BE2C (cell line): ENCODE data around the gene DDX54.

ENCODE experiments used
- DNase-seq: peaks from one replicate; pipeline ENCODE4 v3.0.0-alpha.2; 2020
- H3K27me3 ChIP-seq: fragments of 250-450 bp; sonication (Bioruptor Pico); 2 replicates; pipeline ENCODE4 v1.5.1; 2020; ENCODE audit warnings: mild to moderate bottlenecking
- H3K36me3 ChIP-seq: fragments of 250-450 bp; sonication (Bioruptor Pico); 2 replicates; pipeline ENCODE4 v1.5.1; 2020; ENCODE audit warnings: mild to moderate bottlenecking
- H3K4me1 ChIP-seq: fragments of 250-450 bp; sonication (Bioruptor Pico); 2 replicates; pipeline ENCODE4 v1.5.1; 2020
- H3K4me3 ChIP-seq: 2 replicates; pipeline ENCODE4 v1.5.1; 2011; ENCODE audit warnings: low read depth, low read length
- H3K9me3 ChIP-seq: fragments of 250-450 bp; sonication (Bioruptor Pico); 2 replicates; pipeline ENCODE4 v1.5.1; 2020
- TF ChIP-seq, protein P1 (sequence below): IDR thresholded peaks from 2 replicates; pipeline ENCODE4 v1.5.1; 2012; ENCODE audit warnings: mild to moderate bottlenecking, low read depth, low read length

DDX54 gene

DNA sequence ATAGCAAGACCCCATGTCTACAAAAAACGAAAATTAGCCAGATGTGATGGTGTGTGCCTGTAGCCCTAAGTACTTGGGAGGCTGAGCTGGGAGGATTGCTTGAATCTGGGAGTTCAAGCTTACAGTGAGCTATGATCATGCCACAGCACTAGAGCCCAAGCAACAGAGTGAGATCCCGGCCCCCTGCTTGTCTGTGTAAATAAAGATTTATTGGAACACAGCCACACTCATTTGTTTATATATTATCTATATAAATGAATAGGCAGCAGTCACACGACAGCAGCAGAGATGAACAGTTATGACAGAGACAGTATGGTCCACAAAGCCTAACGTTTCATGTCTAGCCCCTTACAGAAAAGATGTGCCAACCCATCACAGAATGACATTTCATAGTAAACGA, 14.8 kb downstream of the DDX54 start:
- no peak for DNase-seq
- H3K27me3 ChIP-seq = no peaks in the 10 kb centered on the region
- no peaks in the 10 kb centered on the region; the same call in 1 of the 2 replicates for H3K4me1 ChIP-seq
- TF ChIP-seq, protein P1, sequence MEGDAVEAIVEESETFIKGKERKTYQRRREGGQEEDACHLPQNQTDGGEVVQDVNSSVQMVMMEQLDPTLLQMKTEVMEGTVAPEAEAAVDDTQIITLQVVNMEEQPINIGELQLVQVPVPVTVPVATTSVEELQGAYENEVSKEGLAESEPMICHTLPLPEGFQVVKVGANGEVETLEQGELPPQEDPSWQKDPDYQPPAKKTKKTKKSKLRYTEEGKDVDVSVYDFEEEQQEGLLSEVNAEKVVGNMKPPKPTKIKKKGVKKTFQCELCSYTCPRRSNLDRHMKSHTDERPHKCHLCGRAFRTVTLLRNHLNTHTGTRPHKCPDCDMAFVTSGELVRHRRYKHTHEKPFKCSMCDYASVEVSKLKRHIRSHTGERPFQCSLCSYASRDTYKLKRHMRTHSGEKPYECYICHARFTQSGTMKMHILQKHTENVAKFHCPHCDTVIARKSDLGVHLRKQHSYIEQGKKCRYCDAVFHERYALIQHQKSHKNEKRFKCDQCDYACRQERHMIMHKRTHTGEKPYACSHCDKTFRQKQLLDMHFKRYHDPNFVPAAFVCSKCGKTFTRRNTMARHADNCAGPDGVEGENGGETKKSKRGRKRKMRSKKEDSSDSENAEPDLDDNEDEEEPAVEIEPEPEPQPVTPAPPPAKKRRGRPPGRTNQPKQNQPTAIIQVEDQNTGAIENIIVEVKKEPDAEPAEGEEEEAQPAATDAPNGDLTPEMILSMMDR = no peak
- H3K9me3 ChIP-seq = no peaks in the 10 kb centered on the region
- peaks cover 86% of the 10 kb centered on the region for H3K36me3 ChIP-seq
- H3K4me3 ChIP-seq = no peak overlapping the region

DNA sequence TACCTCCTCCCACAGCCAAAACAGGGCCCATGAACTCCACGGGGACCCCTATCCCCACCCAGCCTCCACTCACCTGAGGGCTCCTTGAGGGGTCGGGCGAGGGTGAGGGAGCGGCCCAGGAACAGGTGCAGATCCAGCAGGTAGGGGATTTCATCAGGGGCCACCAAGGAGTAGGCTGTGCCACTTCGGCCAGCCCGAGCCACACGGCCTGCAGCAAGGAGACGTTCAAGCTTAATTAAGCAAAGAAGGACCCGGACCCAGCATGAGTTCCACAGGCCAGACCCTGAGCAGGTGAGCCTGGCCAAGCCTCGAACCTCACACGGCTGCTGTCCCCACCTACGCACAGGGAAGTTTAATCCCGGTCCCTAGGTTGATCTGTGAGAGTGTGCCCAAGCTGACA, 15.6 kb downstream of the DDX54 start:
- no peaks in the 10 kb centered on the region for H3K27me3 ChIP-seq
- H3K4me3 ChIP-seq = no peak overlapping the region
- peaks cover 89% of the 10 kb centered on the region for H3K36me3 ChIP-seq
- TF ChIP-seq, protein P1 = no peak
- DNase-seq = no peak
- no peaks in the 10 kb centered on the region; the same call in 1 of the 2 replicates for H3K4me1 ChIP-seq
- no peaks in the 10 kb centered on the region for H3K9me3 ChIP-seq

DNA sequence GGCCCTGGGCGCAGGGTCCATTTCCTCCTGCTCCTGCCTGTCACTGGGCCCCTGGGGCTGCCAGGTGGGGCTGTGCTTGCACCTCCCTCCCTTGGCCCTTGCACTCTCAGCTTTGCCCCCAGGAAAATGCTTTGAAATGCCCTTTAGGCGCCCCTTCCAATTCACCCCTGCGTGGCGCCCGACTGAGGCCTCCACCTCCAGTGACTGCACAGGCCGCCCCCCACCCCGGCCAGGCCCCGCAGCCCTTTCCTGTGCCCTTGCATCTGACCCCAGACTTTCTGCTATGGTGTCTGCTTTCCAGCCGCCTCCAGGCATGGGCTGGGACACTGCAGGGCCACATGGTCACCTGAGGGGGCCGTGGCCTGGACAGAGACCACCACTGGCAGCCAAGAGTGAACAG, 17.4 kb downstream of the DDX54 start:
- H3K4me1 ChIP-seq = no peaks in the 10 kb centered on the region; the same call in 1 of the 2 replicates
- no peak for DNase-seq
- peaks cover 72% of the 10 kb centered on the region for H3K36me3 ChIP-seq
- no peaks in the 10 kb centered on the region for H3K9me3 ChIP-seq
- TF ChIP-seq, protein P1 = no peak
- H3K4me3 ChIP-seq = no peak overlapping the region
- H3K27me3 ChIP-seq = no peaks in the 10 kb centered on the region

DNA sequence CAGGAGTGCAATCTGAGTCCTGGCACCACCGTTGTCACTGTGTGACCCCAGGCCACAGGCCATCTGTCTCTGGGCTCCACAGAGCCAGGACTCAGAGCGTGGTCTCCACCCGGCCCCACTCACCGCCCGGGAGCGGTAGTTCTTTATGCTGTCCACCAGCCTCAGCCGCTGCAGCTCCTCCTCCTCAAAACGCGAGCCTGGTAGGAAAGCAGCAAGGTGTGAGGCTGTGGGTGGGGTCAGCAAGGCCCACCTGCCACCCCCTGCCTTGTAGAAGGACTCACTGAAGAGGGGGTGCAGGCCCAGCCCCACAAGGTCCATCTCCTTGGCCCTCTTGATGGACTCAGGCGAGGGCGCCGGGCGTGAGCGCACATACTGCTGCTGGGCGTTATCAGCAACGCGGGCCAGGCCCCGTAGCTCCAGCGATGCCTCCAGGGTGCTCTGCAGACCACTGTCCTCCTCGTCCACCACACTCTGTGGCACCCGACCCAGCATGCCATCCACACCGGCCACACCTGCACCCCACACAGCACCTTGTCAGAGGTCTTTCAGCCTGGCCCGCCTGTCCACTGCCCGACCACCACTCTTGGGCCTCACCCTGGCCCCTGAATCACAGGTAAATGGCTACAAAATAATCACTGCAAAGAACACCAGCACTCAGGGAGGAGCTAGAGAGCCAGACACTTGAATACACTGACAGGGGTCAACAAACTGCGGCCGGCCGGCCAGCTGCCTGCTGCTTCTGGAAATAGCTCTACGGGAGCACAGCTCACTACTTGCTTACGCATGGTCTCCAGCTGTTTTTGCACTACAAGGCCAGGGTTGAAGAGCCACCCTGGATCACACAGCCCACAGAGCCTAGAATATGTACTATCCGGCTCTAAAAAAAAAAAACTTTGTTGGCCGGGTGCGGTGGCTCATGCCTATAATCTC, 19.5 kb downstream of the DDX54 start:
- Histone ChIP-seq H3K4me1 (peaks cover 8% of the 10 kb centered on the region), H3K9me3 (no peaks in the 10 kb centered on the region), H3K27me3 (no peaks in the 10 kb centered on the region), H3K4me3 (no peak overlapping the region), H3K36me3 (peaks cover 53% of the 10 kb centered on the region)
- no peak for DNase-seq
- TF ChIP-seq, protein P1 = no peak

DNA sequence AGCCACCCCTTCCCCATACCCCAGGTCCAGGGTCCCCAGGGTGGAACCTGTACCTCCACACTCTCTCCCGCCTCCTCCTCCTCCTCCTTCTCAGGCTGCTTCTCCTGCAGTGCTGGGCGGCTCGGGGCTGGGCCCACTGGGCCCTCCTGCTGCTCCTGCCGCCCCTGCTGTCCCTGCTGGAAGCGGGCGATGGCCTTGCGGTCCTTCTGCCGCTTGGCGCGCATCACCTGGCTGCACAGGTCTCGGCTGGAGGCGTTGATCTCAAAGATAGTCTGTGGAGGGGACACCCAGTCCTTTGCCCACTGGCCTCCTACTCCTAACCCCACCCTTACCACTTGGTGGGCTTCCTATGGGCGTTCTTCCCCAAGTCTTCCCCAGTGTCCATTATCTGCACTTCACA, 21.3 kb downstream of the DDX54 start:
- DNase-seq = no peak
- Histone ChIP-seq H3K9me3 (no peaks in the 10 kb centered on the region), H3K4me3 (no peak overlapping the region), H3K36me3 (peaks cover 53% of the 10 kb centered on the region), H3K27me3 (no peaks in the 10 kb centered on the region), H3K4me1 (peaks cover 8% of the 10 kb centered on the region)
- TF ChIP-seq, protein P1 = no peak

DNA sequence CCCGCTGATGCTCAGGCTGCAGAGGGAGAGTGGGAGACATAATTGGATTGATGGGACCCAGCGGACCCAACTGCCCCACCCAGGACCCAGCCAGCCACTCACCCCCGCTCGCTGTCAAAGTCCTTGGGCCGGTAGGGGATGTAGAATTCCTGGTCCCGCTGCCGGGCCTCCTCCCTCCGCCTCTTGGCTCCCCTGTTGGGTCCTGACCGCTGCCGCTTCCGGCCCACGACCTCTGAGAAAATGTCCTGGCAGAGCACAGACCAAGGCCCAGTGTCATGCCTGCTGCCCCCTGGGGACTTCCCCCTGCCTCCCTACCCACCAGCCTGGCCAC, 22.3 kb downstream of the DDX54 start:
- peaks cover 54% of the 10 kb centered on the region for H3K36me3 ChIP-seq
- H3K4me1 ChIP-seq = peaks cover 8% of the 10 kb centered on the region
- TF ChIP-seq, protein P1 = no peak
- no peak for DNase-seq
- no peak overlapping the region for H3K4me3 ChIP-seq
- H3K9me3 ChIP-seq = no peaks in the 10 kb centered on the region
- no peaks in the 10 kb centered on the region for H3K27me3 ChIP-seq
